Raji (cell line): Measurements from ENCODE around the gene NGFR.

Experiments
- POLR2A ChIP-seq: IDR thresholded peaks from 2 replicates; pipeline ENCODE4 v1.6.1; 2011; ENCODE audit warnings: low read depth, low read length, control low read depth; ENCODE audit not compliant: insufficient read depth

NGFR gene

DNA sequence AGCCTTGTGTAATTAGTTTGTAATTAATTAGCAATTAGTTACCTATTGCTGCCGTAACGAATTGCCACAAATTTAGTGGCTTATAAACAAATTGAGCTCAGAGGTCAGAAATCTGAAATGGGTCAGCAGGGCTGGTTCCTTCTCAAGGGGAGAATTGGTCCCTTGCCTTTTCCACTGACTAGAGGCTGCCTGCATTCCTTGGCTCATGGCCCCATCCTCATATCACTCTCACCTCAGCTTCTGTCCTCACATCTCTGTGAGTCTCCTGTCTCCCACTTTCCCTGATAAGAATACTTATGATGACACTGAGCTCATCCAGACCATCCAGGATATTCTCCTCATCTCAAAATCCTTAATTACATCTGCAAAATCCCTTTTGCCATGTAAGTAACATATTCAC, 31.0 kb upstream of the NGFR start:
- no peak for TF ChIP-seq POLR2A

DNA sequence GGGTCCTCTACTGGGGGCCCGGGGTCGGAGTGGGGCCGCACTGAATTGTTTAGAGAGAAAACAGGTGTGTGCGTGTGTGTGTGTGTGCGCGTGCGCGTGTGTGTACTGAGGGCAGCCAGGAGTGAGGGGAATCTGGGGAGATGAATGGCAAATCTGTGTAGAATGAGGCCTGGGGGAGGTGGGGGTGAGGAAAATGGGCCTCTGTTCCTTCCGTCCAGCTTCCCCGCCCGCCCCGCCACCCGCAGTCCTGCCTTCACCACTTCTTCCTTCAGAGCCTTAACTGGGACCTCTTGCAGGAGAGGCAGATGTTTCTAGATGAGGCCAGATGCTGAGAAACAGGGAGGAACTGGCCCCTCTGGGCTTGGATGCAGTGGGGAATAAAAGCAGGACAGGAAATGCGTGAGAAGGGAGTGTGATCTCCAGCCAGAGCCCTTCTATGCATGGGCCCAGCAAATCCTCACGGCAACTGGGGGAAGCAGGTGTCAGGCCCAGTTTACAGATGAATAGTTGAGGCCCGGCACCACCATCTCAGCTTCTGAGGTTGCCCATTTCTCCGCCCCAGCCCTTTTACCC, 29.7 kb upstream of the NGFR start:
- no peak for TF ChIP-seq POLR2A

DNA sequence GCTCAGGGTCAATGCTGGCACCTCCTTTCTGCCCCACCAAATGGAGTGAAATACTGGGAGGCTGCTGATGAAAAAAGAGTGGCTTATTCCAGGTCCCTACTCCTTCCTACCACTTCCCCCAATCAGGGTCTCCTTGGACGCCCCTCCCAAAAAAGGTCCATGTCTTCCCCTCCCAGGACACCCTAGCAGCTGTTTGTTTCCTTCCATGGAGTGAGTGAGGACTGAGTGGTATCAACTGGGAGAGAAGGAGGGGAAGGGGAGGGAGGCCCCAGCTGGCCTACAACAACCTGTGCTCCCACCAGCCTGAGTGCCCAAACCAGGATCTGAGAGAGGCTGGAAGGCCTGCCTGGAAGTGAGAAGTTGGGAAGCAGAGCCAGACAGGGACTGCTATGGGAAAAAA, 28.7 kb upstream of the NGFR start:
- no peak for TF ChIP-seq POLR2A

DNA sequence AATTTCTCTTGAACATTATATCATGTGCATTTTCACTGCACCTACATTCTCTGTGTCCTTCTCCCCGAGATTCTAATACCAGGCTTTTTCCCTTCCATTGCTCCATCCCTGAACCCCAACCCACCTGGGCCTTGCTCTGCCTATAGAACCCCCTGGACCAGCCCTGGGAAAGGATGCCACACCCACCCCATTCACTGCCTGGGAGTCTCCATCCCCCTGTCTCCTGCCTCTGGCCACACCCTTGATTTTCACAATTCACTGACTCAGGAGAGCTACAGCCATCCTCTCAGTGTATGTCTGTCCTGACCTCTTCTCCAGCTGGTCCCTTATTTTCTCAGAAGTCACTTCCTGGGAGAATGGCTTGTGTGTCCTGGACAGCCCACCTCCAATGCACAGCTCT, 27.9 kb upstream of the NGFR start:
- no peak for TF ChIP-seq POLR2A

DNA sequence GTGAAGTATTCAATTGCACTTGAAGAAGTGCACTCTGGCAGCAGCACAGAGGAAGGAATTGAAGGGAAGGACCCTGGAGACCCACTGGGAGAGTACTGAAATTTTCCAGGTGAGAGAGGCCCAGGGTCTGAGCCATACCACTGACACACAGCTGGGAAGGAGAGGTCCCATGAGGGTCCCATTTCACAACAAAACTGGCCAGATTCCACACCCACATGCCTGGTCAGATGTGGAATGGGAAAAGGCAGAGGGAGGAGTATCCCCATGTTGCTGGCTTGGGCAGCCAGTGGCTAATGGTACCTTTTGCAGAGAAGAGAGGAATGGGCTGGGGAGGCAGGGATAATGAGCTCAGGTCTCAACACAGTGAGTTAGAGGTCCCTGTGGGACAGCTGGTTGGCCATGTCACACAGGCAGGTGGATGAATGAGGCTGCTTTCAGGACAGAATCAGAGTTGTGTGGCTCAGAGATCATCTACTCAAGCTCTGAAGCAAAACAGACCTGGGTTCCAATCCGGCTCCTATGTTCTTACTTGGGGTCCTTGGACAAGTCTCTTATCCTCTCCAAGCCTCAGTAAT, 26.2 kb upstream of the NGFR start:
- TF ChIP-seq POLR2A, result no peak

DNA sequence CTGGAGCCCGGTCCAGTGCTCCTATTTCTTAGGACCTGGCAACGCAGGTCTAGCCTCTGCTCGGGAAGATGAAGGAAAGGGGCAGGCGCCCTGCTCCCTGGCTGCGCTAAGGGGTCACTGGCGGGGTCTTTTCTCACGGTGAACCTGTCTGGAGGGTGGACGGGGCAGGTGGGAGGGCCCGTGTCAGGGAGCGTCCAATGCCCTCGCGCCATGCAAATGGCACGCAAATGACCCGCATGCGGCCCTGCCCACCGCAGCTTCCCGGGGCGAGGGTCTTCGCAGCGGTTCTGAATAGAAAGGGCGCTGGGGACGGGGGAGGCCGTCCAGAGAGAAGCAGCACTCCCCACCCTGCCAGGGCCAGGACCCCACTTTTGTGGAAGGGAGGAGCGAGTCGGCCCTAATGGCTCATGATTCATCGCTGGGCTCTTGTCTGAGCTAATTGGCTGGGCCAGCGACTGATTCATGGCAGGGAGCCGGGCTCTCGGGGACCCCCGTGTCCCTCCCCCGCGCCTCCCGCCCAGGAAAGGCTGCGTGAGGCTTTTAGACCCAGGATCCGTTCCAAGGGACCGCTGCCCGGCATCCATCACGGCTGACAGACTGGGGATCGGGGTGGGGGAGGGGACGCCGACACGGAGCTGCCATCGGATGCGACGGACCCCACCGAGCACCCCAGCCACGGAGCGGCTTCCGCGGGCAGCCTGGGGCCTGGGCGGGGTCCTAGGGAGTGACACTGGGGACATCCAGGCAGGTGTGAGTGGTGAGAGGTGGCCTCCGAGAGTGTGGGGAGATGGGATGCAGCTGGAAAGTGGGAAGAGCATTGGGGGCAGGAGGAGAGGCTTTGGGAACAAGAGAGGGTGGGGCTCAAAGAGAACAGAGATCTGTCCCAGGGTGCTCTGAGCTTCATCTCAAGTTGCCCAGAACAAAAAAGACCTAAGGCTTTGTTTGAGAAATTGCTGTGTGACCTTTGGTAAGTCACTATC, 25.0 kb upstream of the NGFR start:
- no peak for TF ChIP-seq POLR2A

DNA sequence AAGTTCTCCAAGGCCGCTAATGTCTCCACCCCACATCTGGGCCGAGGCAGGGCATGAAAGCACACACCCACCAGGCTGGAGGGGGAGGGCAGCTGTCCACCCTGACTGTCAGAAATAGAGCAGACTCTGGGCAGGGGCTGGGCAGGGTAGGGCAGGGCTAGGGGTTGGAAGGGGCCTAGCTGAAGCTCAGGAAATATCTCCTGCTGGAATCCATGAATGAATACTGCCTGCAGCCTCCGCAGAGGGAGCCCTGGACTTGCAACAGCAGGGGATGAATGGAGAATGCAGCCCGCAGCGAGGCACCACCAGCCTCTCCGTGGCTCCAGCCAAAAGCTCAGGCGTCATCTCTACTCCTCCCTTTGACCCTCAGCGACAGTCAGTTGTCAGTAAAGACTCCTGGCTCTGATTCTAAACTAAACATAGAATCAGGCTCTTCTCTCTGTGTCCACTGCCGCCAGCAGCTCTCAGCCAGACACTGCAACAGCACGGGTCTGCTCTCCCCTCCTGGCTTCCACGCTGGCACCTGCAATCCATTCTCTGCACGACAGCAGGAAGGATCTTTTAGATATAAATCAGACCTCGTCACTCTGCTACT, 23.9 kb upstream of the NGFR start:
- TF ChIP-seq POLR2A, result no peak

DNA sequence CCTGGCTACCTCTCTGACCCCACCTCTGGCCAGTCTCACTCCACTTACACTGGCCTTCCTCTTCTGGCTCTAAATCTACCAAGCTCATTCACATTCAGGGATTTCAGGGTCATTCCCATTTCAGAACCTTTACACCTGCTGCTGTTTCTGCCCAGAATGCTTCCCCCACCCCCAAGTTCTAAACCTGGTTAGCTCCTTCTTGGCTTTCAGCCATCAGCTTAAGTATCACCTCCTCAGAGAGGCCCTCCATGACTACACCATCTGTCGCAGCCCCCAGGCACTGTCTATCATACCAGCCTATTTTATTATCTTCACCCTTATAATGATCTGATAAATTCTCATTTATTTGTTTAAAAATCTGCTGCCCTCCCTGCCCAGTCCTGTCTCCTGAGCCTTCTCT, 23.3 kb upstream of the NGFR start:
- TF ChIP-seq POLR2A, result no peak

DNA sequence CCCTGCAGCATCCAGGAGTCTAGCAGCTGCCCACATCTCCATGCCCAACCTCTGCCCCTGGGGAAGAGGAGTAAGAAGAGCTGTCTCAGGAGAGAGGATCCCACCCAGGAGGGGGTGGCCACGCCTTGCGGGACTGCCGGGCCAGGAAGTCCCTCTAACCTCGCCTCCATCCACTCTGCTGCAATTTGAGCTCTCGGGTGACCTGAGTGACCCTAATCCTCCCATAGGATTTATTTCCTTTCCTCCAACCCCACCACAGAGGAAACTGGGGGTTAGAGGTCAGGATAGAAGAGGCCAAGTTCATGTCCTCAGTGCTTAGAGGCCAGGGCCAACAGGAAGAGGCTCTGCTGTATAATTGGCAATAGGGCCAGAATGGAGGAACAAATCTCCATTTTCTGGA, 22.6 kb upstream of the NGFR start:
- TF ChIP-seq POLR2A, result no peak

DNA sequence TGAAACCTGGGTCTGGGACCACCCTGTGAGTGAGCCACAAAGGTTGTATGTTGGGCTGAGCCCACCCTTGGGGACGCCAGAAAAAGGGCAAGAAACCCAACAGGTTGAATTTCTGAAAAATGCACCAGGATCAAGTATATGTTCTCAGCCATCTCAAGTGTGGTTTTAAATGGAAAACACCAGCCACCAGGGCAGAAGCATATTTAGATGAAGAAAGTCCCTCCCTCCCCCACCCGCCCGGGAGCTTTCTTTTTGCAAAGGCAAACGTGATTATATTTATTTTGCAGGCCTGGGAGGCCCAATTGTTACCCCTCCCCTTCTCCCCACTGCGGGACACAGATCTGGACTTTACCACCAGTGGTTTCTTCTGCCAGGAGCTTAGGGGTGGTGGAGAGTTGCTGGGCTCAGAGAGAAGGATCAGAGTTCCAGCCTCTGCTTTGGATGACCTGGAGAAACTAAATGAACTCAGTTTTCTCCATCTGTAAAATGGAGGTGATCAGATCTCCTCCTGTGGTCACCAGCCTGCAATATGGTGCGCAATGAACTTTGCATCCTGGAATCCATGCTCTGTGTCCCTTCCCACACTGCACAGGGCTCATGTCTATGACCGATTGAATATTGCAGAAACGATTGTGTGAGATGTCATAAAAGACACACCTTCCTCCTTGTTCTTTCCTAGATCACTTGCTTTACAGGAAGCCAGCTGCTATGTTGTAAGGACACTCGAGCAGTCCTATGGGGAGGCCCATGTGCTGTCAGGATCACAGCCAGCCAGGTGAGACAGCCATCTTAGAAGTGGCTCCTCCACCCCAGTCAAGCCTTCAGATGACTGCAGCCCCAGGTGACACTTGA, 21.0 kb upstream of the NGFR start:
- TF ChIP-seq POLR2A, result no peak

DNA sequence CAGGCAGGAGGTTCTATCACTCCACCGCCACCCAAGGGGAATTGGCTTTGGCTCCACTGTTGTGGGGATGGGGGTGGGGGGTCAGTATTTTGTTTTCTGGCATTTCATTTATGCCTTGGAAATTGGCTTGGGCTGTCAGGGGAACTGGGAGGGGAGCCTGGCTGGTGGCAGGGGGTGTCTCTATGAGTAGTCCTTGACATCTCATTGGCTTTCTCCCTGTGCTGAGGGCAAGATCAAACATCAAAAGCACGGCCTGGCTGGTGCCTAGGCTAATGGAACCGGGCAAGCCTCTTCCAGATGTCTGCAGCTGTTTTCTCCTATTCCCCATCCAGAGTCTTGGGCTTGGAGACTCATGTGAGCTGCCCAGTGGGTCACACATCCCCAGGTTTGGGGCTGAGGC, 17.4 kb upstream of the NGFR start:
- no peak for TF ChIP-seq POLR2A

DNA sequence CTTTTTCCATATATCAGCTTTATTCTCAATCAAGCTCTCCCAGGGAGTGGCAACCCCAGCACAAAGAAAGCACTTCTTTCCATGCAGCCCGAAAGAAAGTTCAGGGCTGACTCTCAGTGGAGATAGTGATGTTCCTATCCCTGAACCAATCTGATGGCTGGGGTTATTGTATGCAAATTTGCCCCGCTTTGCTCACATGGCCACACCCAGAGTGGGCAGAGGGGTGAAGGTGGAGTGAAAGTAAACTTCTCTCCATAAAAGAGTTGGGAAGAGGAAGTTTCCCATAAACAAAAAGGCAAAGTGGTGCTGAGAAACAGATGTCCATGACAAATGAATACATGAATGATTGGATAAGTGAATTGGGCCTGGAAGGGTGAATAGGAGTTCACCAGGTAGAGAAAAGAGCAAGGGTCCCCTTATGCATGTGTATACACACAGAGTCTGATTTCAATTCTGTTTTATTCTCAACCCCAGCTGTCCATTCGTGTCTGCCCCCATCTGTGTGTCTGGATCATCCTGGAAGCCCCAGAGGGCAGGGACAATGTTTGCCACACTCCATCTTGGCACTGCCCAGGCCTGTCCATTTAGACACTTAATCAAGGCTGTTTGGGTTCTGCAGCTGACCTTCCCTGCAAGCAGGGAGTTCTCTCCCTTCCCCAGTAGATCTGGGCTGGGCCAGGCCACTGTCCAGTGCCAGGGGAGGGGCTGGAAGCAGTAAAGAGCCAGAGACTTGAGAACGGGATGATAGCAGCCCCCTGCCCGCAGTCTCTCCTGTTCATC, 14.1 kb upstream of the NGFR start:
- no peak for TF ChIP-seq POLR2A

DNA sequence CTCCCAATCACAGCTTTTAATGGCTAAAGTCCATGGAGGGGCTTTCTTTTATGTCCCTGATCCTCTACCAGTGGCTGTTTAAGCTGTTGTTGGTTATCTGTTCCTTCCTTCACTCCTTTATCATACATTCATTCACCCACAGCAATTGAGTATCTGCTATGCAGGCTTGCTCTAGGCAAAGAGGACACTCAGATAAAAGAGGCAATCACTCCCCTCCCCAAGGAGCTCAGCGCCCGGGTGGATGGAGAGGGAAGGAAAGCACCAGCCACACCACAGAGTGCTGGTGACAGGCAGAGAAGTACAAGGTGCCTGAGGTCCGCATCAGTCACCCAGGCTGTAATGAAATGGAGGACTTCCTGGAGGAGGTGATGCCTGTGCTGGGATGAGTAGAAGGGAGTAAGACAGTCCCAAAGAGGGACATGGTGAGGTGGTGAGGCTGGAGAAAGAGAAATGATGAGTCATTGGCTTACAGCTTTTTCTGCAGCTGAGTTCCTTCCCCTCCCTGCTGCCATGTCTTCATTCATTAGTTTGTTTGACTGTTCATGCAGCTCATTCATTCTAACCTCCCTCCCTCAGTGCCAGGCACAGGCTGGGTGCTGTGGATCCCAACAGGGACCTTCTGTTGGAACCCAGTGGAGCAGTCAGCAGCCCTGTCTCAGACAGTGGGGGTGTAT, 12.8 kb upstream of the NGFR start:
- TF ChIP-seq POLR2A, result no peak

DNA sequence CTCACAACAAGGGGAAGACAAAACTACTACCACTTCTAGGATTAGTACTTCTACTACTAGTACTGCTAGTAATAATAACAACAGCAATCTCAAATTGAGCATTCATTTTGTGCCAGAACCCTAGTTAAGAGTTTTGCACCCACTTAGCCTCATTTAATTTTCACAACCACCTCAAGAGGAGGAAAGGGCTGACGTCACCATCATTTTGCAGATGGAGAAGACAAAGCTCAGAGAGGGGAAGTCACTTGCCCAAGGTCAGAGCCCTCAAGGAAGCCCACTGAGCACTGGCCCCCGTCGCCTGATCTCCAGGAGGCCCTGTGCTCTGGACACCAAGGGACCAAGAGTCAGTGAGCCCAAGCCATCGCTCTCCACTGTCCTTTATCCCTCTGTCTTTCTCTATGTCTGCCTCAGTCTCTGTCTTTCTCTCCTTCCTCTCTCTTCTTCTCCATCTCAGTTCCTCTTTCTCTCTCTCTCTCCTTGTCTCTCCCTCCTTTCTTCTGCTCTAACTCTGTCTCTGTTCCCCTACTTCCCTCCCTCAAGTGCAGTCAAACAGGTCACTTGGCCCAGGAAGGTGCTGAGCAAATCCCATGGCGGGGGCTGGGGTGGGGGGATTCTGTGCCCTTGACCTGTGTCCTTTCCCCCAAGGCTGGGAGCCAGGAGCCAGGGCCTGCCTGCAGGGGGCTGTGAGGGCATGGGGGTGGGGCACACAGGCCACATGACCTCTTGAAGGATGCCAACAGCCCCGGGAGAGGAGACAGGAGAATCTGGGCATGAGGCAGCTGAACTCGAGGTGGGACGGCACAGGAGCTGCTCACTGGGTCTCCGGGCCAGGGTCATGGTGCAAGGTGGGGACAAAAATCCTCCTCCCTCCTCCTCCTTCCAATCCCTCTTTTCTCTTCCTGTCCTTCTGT, 11.2 kb upstream of the NGFR start:
- TF ChIP-seq POLR2A, result no peak
